ENCODE data around the gene HOXB6.

HOXB6 gene

GRCh38 chr17:48546137-48546923 lies 58.5 kb downstream of the HOXB6 start:
- Mint-ChIP-seq H3K27ac (ENCODE audit: low read depth) (no peak overlapping the region), H3K9me3 (no peaks in the 10 kb centered on the region), H3K36me3 (ENCODE audit: insufficient read depth) (peaks cover 16% of the 10 kb centered on the region), H3K4me1 (peaks cover 23% of the 10 kb centered on the region), H3K4me3 (no peak overlapping the region), H3K27me3 (peaks cover 40% of the 10 kb centered on the region)
- no peak for DNase-seq (ENCODE audit: low spot score in 2 of 2)
- no peak for ATAC-seq (replicated peaks; ENCODE audit: extremely low read depth, poor library complexity, severe bottlenecking)

All from central memory CD8-positive, alpha-beta T cell (primary cell).